A549 treated with CORT108297 at 1 μM for 4 hours (cell line): ENCODE results near the gene OR10A2. TPM values are rescaled to one million over a fixed set of nuclear protein-coding genes. Genes with fewer than 3 reads are reported as not detected.

ENCODE experiments used
- total RNA-seq: library from RNA; stranded (reverse); fragments of 200-300 nt; extraction: Qiagen RNA extraction; gene quantifications from 5 replicates; pipeline ENCODE4 v1.2.3, GENCODE V29; 2022

Gene OR10A2
- not detected in 5 replicates for total RNA-seq

GRCh38 chr11:6862961-6863360 is at the start of gene OR10A2:
TSS of gene OR10A2 (plus strand) at chr11:6863057. CDS start at chr11:6869755, 6,698 bp downstream.

GRCh38 chr11:6845383-6845782 is 17.5 kb upstream of the OR10A2 start, which contains the start of gene OR10A5:
TSS of gene OR10A5 (plus strand) at chr11:6845683. CDS start at chr11:6845683, 0 bp downstream.

DNA sequence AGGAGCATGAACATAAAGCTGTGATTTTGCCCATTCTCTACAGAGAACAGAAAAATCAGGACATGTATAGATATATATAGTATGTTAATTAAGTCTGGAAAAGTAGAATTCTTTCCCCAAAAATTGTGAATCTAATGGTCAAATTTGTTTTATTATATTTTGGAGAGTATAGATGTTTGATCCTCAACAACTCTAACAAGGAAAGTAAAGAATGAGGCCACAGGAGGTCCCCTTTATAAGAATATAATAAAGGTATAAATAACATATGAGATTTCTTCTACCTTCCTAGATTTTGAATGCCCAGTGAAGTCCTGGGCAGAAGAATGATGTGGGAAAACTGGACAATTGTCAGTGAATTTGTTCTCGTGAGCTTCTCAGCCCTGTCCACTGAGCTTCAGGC is 13.5 kb downstream of the OR10A2 start, which contains the start of gene OR10A4:
OR10A4 (plus strand) TSS at position 301 of the 400 bp plus-strand sequence; CDS start at position 324, 23 bp downstream.

GRCh38 chr11:6892400-6892799 is 29.5 kb downstream of the OR10A2 start, which contains the start of gene OR2D2:
TSS of gene OR2D2 (minus strand) at chr11:6892500. CDS start at chr11:6892500, 0 bp downstream.

GRCh38 chr11:6920702-6921101 is 57.8 kb downstream of the OR10A2 start, which contains the start of gene OR2D3:
TSS of gene OR2D3 (plus strand) at chr11:6921002. CDS start at chr11:6921002, 0 bp downstream.

Other genes starting within 250 kb of the OR10A2 start
- 40.5 to 48.1 TPM (median 47.4 TPM) in 5 replicates for gene TPP1, start 243.6 kb upstream of the OR10A2 start, total RNA-seq
- 0.06 to 0.13 TPM (median 0.11 TPM) in 5 replicates for gene DCHS1, start 207.2 kb upstream of the OR10A2 start, total RNA-seq
- 91.6 to 113 TPM (median 106 TPM) in 5 replicates for gene MRPL17, start 179.7 kb upstream of the OR10A2 start, total RNA-seq
- gene OR2AG2, start 91.1 kb upstream of the OR10A2 start, total RNA-seq, result 0.05 TPM in 2 of 5 replicates, not detected in the others
- not detected in 5 replicates for gene OR2AG1, start 80.0 kb upstream of the OR10A2 start, total RNA-seq
- gene OR6A2, start 63.4 kb upstream of the OR10A2 start, total RNA-seq, result not detected in 5 replicates
- gene OR10A5, start 17.4 kb upstream of the OR10A2 start, total RNA-seq, result not detected in 5 replicates
- not detected in 5 replicates for gene OR10A4, start 13.6 kb downstream of the OR10A2 start, total RNA-seq
- not detected in 5 replicates for gene OR2D2, start 29.4 kb downstream of the OR10A2 start, total RNA-seq
- gene OR2D3, start 57.9 kb downstream of the OR10A2 start, total RNA-seq, result not detected in 5 replicates
- 0.85 to 1.3 TPM (median 1.1 TPM) in 5 replicates for gene ZNF215, start 63.4 kb downstream of the OR10A2 start, total RNA-seq
- gene ZNF214, start 157.3 kb downstream of the OR10A2 start, total RNA-seq, result 0.57 to 1.1 TPM (median 0.79 TPM) in 5 replicates
- not detected in 5 replicates for gene NLRP14, start 157.4 kb downstream of the OR10A2 start, total RNA-seq
- gene RBMXL2, start 225.9 kb downstream of the OR10A2 start, total RNA-seq, result not detected in 5 replicates